Left lung (tissue), 10 donors: Measurements from ENCODE around the gene OTUB2. TPM values are rescaled to one million over a fixed set of nuclear protein-coding genes. Genes with fewer than 3 reads are reported as not detected.

Experiments
- ATAC-seq: fragments of 200-7000 bp; cut with Tn5 transposase; one replicate; pipeline ENCODE4 v1.9.1; 2020; ENCODE audit warnings: moderate library complexity
- DNase-seq, 4 donors: peaks; one replicate each; pipeline ENCODE4 v3.0.0-alpha.2; 2013 to 2020
- H3K27ac ChIP-seq, 2 donors: fragments of 200-600 bp; sonication (generic) in 1 of 2; one replicate each; pipeline versions ENCODE4 v1.5.0 to v1.8.0; 2020 to 2021
- H3K27me3 ChIP-seq, 2 donors: fragments of 200-600 bp; sonication (generic) in 1 of 2; one replicate each; pipeline versions ENCODE4 v1.5.0 to v1.8.0; 2020 to 2021
- H3K36me3 ChIP-seq, 2 donors: fragments of 200-600 bp; sonication (generic) in 1 of 2; one replicate each; pipeline versions ENCODE4 v1.5.0 to v1.8.0; 2020 to 2021
- H3K4me1 ChIP-seq, 2 donors: fragments of 200-600 bp; one replicate each; pipeline ENCODE4 v1.8.0; 2021
- H3K4me3 ChIP-seq, 2 donors: fragments of 200-600 bp; sonication (generic) in 1 of 2; one replicate each; pipeline versions ENCODE4 v1.5.0 to v1.8.0; 2020 to 2021; ENCODE audit warnings: mild to moderate bottlenecking in 1 of 2
- H3K9me3 ChIP-seq, 2 donors: fragments of 200-600 bp; sonication (generic) in 1 of 2; one replicate each; pipeline versions ENCODE4 v1.5.0 to v1.8.0; 2020 to 2021
- intact Hi-C, 2 donors: fragments of 100-400 bp; cut with DNase I; formaldehyde crosslinking; loops; one replicate each; pipeline versions ENCODE4 v1.11.2 to v1.14.2; 2022
- polyA plus RNA-seq, 6 donors: library from polyadenylated mRNA; unstranded; fragments of 120-200 nt; gene quantifications; one replicate each; pipeline ENCODE4 v1.2.1, GENCODE V29; 2013; ENCODE audit not compliant: insufficient read length in 6 of 6
- total RNA-seq, 2 donors: library from RNA; stranded (reverse); fragmentation: NEBNext Ultra II Directional; extraction: Animal tissue kit (Norgen Biotek cat#: 25700); gene quantifications; one replicate each; pipeline ENCODE4 v1.2.1, GENCODE V29; 2021
- TF ChIP-seq, protein P1 (sequence below), 2 donors: fragments of 200-600 bp; sonication (generic) in 1 of 2; IDR thresholded peaks; one replicate each; pipeline versions ENCODE4 v1.5.0 to v1.8.0; 2021; ENCODE audit warnings: antibody characterized with exemption in 2 of 2
- donor health status: DM: no; HTN: yes; CAD: no.
- donor health status: DM: no; HTN: no; CAD: no.

Gene OTUB2
- total and polyA plus RNA-seq, 8 donors = 1.2 to 5.4 (median 3.9) TPM

GRCh38 chr14:93984070-93984469 lies 42.1 kb upstream of the OTUB2 start:
- no peaks in the 10 kb centered on the region for H3K9me3 ChIP-seq
- H3K36me3 ChIP-seq = no peaks in the 10 kb centered on the region
- ATAC-seq (no peak), DNase-seq (no peak)
- no peak overlapping the region for H3K4me3 ChIP-seq
- intact Hi-C loops = no loop called here
- H3K27me3 ChIP-seq = peaks cover 0 to 9% of the 10 kb centered on the region in 2 donors
- no peak overlapping the region for H3K27ac ChIP-seq
- TF ChIP-seq, protein P1, sequence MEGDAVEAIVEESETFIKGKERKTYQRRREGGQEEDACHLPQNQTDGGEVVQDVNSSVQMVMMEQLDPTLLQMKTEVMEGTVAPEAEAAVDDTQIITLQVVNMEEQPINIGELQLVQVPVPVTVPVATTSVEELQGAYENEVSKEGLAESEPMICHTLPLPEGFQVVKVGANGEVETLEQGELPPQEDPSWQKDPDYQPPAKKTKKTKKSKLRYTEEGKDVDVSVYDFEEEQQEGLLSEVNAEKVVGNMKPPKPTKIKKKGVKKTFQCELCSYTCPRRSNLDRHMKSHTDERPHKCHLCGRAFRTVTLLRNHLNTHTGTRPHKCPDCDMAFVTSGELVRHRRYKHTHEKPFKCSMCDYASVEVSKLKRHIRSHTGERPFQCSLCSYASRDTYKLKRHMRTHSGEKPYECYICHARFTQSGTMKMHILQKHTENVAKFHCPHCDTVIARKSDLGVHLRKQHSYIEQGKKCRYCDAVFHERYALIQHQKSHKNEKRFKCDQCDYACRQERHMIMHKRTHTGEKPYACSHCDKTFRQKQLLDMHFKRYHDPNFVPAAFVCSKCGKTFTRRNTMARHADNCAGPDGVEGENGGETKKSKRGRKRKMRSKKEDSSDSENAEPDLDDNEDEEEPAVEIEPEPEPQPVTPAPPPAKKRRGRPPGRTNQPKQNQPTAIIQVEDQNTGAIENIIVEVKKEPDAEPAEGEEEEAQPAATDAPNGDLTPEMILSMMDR (IDR thresholded peaks at IDR 0.05) = no peak
- no peaks in the 10 kb centered on the region for H3K4me1 ChIP-seq

DNA sequence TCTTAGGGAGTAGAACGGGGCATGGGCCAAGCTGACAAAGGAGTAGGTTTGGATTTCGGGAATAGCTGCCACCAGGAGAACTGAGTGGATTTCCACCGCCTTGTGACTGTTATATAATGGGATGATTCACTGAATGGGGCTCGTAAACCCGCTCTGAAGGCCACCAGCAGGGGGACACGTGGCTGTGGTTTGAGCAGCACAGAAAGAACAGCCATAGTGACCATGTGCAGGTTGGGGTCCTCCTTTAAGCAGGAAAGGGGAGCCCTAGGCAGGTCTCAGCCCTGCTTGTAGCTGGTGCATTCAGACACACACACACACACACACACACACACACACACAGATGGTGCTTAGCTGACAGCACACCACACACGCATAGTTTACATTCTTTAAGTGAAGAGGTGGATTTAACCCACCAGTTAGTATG lies 41.1 kb upstream of the OTUB2 start:
- ATAC-seq = peak; percentile 32
- Histone ChIP-seq H3K9me3 (no peaks in the 10 kb centered on the region), H3K36me3 (no peaks in the 10 kb centered on the region), H3K27me3 (peaks cover 0 to 9% of the 10 kb centered on the region in 2 donors), H3K4me3 (no peak overlapping the region), H3K27ac (no peak overlapping the region), H3K4me1 (no peaks in the 10 kb centered on the region)
- intact Hi-C loops = no loop called here
- TF ChIP-seq, protein P1 (IDR thresholded peaks at IDR 0.05) = peak in 1 of 2 donors; percentile 12
- no peak for DNase-seq

- H3K4me3 ChIP-seq = no peak overlapping the region
- H3K9me3 ChIP-seq = no peaks in the 10 kb centered on the region
- TF ChIP-seq, protein P1 (IDR thresholded peaks at IDR 0.05) = no peak
- H3K27ac ChIP-seq = no peak overlapping the region
- intact Hi-C loops = no loop called here
- H3K27me3 ChIP-seq = peaks cover 0 to 12% of the 10 kb centered on the region in 2 donors
- no peaks in the 10 kb centered on the region for H3K36me3 ChIP-seq
- H3K4me1 ChIP-seq = no peaks in the 10 kb centered on the region
- ATAC-seq = no peak
- DNase-seq = peak in 1 of 4 donors; percentile 72
Observed at GRCh38 chr14:93986955-93987354, 39.2 kb upstream of the OTUB2 start.

DNA sequence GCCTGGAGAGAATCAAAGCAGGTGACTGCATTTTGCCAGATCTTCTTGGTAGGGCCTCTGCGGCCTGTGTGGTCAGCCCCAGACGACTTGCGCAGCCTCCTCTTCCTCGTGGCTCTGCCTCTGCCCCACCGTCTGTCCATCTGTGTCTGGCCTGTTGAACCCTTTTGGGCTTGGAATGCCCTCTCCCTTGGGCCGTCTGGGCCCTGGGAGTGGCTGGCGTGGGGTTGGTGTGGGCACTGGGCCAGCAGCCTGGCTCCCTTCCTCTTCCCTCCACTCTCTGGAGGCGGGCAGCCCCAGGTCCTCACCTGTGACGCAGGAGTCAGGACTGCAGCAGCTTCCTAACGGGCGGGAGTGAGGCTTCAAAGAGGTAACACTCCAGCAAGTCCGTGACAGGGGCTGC lies 38.8 kb upstream of the OTUB2 start:
- ATAC-seq (peak; percentile 41), DNase-seq (no peak)
- H3K9me3 ChIP-seq = no peaks in the 10 kb centered on the region
- no peak overlapping the region for H3K4me3 ChIP-seq
- no peaks in the 10 kb centered on the region for H3K36me3 ChIP-seq
- H3K27ac ChIP-seq = no peak overlapping the region
- TF ChIP-seq, protein P1 (IDR thresholded peaks at IDR 0.05) = no peak
- intact Hi-C loops = no loop called here
- no peaks in the 10 kb centered on the region for H3K4me1 ChIP-seq
- peaks cover 0 to 12% of the 10 kb centered on the region in 2 donors for H3K27me3 ChIP-seq

- DNase-seq (no peak), ATAC-seq (no peak)
- Histone ChIP-seq H3K9me3 (no peaks in the 10 kb centered on the region), H3K27ac (no peak overlapping the region), H3K27me3 (peaks cover 0 to 12% of the 10 kb centered on the region in 2 donors), H3K36me3 (no peaks in the 10 kb centered on the region), H3K4me3 (no peak overlapping the region), H3K4me1 (no peaks in the 10 kb centered on the region)
- TF ChIP-seq, protein P1 (IDR thresholded peaks at IDR 0.05) = no peak
- intact Hi-C loops = no loop called here
Observed at GRCh38 chr14:93987815-93988476, 38.2 kb upstream of the OTUB2 start.
